ENCODE data around the gene IL1R2.

Gene IL1R2

DNA sequence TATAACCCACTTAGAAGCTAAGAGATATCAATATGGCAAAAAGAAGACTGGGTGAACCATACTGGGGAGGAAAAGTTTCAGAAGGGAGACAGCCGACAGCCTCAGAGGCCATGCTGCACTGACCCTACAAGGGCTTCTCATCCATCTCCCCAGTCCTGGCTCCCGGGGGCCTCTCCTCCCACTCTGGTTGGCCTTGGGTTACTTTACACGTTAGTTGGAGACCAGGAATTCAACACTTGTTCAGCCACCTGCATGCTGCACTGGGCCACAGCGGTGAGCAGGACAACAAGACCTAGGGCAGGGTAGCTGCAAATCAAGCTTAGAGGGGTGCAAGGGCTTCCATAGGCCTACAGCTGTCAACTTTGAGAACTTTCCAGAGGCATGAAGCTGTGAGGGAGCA lies 28.6 kb upstream of the IL1R2 start:
- DNase-seq (ENCODE audit: insufficient read length, low spot score) (no peak), FAIRE-seq (no peak)

DNA sequence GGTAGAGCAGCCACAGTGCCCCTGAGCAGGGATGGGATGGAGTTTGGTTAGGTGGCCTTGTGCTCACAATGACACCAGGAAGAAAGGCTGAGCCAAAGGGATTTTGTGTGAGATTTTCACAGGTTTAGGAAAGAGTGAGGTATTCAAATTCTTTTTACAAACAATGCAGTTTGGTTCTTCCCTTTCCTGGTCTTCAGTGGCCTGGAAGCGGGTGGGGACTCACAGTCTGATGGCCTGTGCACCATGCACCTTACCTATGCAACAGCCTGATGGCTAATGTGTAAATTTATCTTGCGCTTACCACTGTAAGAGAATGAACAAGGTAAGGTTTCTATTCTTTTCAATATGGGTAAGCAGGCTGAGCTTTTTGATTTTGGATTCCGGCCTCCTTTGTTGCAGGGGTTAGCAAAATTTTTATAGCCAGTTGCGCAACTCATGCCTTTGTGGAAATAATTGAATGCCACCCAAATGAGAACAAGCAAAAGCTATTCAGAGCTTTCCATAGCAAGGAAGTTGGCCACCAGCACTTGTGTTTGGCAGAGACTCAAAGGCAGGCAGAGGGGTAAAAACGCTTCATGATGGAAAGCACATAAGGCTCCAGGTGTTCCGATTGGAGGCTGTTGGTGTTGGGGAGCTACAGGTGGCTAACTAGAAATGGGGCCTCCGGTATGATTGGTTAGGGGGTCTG lies 23.8 kb upstream of the IL1R2 start:
- FAIRE-seq (no peak), DNase-seq (ENCODE audit: insufficient read length, low spot score) (no peak)
- TF ChIP-seq, protein P1, sequence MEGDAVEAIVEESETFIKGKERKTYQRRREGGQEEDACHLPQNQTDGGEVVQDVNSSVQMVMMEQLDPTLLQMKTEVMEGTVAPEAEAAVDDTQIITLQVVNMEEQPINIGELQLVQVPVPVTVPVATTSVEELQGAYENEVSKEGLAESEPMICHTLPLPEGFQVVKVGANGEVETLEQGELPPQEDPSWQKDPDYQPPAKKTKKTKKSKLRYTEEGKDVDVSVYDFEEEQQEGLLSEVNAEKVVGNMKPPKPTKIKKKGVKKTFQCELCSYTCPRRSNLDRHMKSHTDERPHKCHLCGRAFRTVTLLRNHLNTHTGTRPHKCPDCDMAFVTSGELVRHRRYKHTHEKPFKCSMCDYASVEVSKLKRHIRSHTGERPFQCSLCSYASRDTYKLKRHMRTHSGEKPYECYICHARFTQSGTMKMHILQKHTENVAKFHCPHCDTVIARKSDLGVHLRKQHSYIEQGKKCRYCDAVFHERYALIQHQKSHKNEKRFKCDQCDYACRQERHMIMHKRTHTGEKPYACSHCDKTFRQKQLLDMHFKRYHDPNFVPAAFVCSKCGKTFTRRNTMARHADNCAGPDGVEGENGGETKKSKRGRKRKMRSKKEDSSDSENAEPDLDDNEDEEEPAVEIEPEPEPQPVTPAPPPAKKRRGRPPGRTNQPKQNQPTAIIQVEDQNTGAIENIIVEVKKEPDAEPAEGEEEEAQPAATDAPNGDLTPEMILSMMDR (IDR thresholded peaks at IDR 0.05; ENCODE audit: insufficient read depth, missing control alignments): no peak

More for the DNA sequence above, 28.6 kb upstream of the IL1R2 start:
- TF ChIP-seq, protein P1 (IDR thresholded peaks at IDR 0.05; ENCODE audit: insufficient read depth, missing control alignments): no peak

DNA sequence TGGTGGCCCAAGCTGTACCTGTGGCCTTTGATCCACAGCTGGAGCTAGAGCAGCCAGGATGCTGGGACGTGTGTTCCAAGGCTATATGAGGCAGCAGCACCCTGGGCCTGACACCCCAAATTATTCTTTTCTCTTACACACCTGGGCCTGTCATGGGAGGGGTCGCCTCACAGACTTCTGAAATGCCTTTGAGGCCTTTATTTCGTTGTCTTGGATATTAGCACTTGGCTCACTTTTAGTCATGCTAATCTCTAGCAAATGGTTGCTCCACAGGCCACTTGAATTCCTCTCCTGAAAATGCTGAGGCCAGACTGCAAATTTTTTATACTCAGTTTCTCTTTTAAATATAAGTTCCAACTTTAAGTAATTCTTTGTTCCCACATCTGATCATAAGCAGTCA lies 22.0 kb upstream of the IL1R2 start:
- TF ChIP-seq, protein P1 (IDR thresholded peaks at IDR 0.05; ENCODE audit: insufficient read depth, missing control alignments): no peak

DNA sequence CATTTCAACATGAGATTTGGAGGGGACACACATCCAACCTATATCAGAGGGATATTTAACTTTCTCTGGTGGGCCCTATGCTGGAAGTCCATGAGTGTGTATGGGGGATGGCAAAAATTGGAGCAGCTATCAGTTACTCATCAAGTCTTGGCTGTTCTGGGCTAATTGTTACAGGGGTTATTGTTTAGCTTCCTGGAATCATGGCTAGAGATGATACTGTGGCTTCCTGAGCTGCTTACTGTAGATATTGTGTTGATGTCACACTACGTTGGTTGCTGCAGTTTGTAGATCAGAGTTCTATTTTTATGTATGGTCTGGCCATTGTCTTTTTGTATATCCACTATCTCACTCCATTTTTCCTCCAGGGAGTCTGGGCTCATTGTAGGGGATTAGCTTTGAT lies 20.9 kb upstream of the IL1R2 start:
- TF ChIP-seq, protein P1 (IDR thresholded peaks at IDR 0.05; ENCODE audit: insufficient read depth, missing control alignments): no peak
- no peak for DNase-seq (ENCODE audit: insufficient read length, low spot score)
- FAIRE-seq: no peak

More for the DNA sequence above, 22.0 kb upstream of the IL1R2 start:
- FAIRE-seq: no peak
- no peak for DNase-seq (ENCODE audit: insufficient read length, low spot score)

DNA sequence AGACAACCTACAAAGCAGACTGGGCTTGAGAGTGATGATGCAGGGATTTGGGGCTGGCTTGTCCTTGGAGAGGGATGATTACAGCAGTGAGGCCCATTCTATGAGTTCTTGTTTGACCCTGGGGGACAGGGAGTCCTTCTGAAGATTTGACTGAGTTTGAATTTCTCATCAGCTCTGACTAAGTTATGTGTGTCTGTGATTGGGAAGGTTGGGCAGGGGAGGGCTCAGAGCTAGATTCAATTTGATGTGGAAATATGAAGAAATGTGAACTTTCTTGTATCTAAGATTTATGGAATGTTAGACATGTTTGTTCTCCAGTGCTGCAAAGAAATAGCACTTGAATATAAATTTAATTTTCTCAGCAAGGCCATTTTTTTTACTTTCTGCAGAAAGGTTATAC lies 19.9 kb upstream of the IL1R2 start:
- FAIRE-seq: no peak

DNA sequence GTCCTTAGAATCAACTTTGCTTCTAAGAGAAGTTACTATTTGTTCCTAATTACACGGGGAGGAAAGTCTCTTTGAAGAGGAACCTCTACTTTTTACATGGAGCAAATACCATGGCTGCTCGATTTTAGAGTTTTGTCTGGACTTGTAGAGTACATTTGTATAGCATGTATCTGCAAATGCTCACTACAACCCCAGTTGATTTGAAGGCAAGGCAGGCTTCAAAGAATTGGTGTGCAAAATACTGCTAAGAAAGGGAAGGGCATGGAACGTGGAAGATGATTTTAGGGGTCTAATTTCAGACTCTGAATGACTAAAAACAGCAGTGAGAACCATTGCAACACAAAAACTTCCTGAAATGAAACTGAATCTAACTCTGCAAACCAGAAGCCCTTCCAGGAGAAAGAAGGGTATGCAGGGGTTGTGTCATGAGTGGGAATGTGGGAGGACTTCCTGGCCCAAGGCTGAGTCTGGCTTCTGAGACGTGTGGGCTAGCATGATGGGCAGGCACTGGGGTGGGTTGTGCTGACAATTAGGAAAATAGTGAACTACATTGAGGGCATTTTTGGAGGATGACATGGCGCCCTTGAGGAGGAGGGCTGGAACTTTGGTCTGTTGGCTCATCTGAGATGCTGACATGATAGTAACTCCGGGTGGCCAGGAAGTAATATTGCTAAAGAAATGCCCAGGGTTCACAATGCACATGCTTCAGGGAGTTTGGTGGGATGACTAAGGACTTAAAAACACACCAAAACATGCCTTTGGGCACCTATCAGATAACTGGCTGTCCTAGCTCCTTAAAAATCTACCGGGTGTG lies 18.9 kb upstream of the IL1R2 start:
- FAIRE-seq (no peak), DNase-seq (ENCODE audit: insufficient read length, low spot score) (no peak)
- TF ChIP-seq, protein P1 (IDR thresholded peaks at IDR 0.05; ENCODE audit: insufficient read depth, missing control alignments): no peak

More for the DNA sequence above, 19.9 kb upstream of the IL1R2 start:
- no peak for DNase-seq (ENCODE audit: insufficient read length, low spot score)
- TF ChIP-seq, protein P1 (IDR thresholded peaks at IDR 0.05; ENCODE audit: insufficient read depth, missing control alignments): no peak

DNA sequence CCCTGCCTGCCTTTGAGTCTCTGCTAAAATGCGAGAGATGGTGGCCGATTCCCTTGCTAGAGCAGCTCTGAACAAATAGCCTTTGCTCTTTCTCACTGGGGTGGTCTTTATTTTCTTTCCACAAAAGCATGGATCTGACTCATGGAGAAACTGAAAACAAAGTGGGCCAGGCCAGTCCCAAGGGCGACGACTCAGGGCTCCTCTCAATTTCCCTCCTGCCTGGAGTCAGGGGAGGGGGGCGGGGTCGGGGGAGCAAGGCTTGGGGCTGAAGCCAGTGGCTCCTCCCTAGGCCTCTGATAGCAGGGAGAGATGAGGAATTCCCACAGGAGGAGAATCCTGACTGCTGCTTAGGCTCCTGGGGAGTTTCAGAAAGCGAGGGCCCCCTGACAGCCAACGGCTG lies 17.1 kb upstream of the IL1R2 start:
- TF ChIP-seq, protein P1 (IDR thresholded peaks at IDR 0.05; ENCODE audit: insufficient read depth, missing control alignments): no peak
- FAIRE-seq (no peak), DNase-seq (ENCODE audit: insufficient read length, low spot score) (no peak)

Data from D721Med (cell line).